Testis (tissue), 2 donors: ENCODE results near the gene BCR.

Source experiments
- CTCF ChIP-seq, 3 experiments: fragments of 450-650 bp in 2 of 3; fragments of 200-600 bp in 1 of 3; sonication (generic) in 1 of 3; IDR thresholded peaks; one replicate each; pipeline ENCODE4 v1.5.1; 2016 to 2019; ENCODE audit warnings: antibody characterized with exemption in 3 of 3, mild to moderate bottlenecking in 2 of 3, moderate library complexity in 1 of 3
- POLR2A ChIP-seq: fragments of 450-650 bp; IDR thresholded peaks from one replicate; pipeline ENCODE4 v1.6.1; 2017; ENCODE audit warnings: antibody characterized with exemption, mild to moderate bottlenecking, moderate library complexity

DNA sequence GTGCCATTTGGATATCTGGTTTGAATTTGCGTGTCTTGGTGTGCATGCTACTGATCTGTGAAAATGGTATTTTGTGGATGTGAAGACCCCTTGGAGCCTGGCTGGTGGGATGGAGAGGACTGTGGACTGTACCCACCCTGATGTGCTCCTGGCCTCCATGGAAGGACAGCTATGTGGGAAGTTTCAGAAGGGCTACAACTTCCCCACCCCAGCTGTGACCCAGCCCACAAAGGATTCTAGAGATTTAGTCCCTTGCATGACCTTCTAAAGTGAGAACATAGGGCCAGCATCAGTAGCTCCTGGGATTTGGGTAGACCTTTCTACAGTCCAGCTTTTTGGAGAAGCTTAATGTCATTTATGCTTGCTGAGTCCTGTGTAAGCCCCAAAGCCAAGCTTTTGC, 173.4 kb downstream of the BCR start:
- no peak for TF ChIP-seq CTCF (IDR thresholded peaks at IDR 0.05)
- no peak for TF ChIP-seq POLR2A
